Mucosa of rectum (tissue), 2 donors: ENCODE data around the gene AP2A2.

Experiments
- H3K27ac ChIP-seq, 2 donors: one replicate each; pipeline ENCODE4 v1.7.0; 2013; ENCODE audit warnings: inconsistent platforms in 2 of 2, low read depth in 2 of 2, low read length in 2 of 2
- H3K27me3 ChIP-seq, 2 donors: one replicate each; pipeline ENCODE4 v1.7.0; 2013; ENCODE audit warnings: low read length in 2 of 2; ENCODE audit not compliant: control insufficient read depth in 2 of 2, insufficient read depth in 2 of 2
- H3K36me3 ChIP-seq, 2 donors: one replicate each; pipeline ENCODE4 v1.7.0; 2013; ENCODE audit warnings: low read length in 2 of 2; ENCODE audit not compliant: control insufficient read depth in 2 of 2, insufficient read depth in 2 of 2
- H3K4me1 ChIP-seq, 2 donors: one replicate each; pipeline ENCODE4 v1.7.0; 2013; ENCODE audit warnings: low read length in 2 of 2, mild to moderate bottlenecking in 1 of 2; ENCODE audit not compliant: control insufficient read depth in 2 of 2, insufficient read depth in 2 of 2
- H3K4me3 ChIP-seq, 2 donors: one replicate each; pipeline ENCODE4 v1.7.0; 2013; ENCODE audit warnings: low read length in 2 of 2
- H3K9ac ChIP-seq, 2 donors: one replicate each; pipeline ENCODE4 v1.7.0; 2013; ENCODE audit warnings: low read length in 2 of 2, low read depth in 1 of 2, mild to moderate bottlenecking in 1 of 2
- H3K9me3 ChIP-seq, 2 donors: one replicate each; pipeline ENCODE4 v1.7.0; 2013; ENCODE audit warnings: low read length in 2 of 2; ENCODE audit not compliant: control insufficient read depth in 2 of 2
- donor health status: healthy.
- donor health status: Normal muscosa, but diverticular disease.

The AP2A2 gene

GRCh38 chr11:1019321-1019910 is 93.7 kb downstream of the AP2A2 start:
- Histone ChIP-seq H3K36me3 (no peaks in the 10 kb centered on the region), H3K4me1 (no peaks in the 10 kb centered on the region), H3K27me3 (no peaks in the 10 kb centered on the region), H3K27ac (no peak overlapping the region), H3K9me3 (no peaks in the 10 kb centered on the region), H3K9ac (no peak overlapping the region), H3K4me3 (no peak overlapping the region)

- no peak overlapping the region for H3K9ac ChIP-seq
- H3K36me3 ChIP-seq = no peaks in the 10 kb centered on the region
- no peak overlapping the region for H3K27ac ChIP-seq
- H3K4me3 ChIP-seq = no peak overlapping the region
- H3K4me1 ChIP-seq = no peaks in the 10 kb centered on the region
- no peaks in the 10 kb centered on the region for H3K27me3 ChIP-seq
- no peaks in the 10 kb centered on the region for H3K9me3 ChIP-seq
Measured at GRCh38 chr11:1020211-1020905, 94.7 kb downstream of the AP2A2 start.

- no peak overlapping the region for H3K9ac ChIP-seq
- H3K9me3 ChIP-seq = no peaks in the 10 kb centered on the region
- no peaks in the 10 kb centered on the region for H3K27me3 ChIP-seq
- H3K4me1 ChIP-seq = no peaks in the 10 kb centered on the region
- H3K4me3 ChIP-seq = no peak overlapping the region
- H3K36me3 ChIP-seq = no peaks in the 10 kb centered on the region
- no peak overlapping the region for H3K27ac ChIP-seq
Measured at GRCh38 chr11:1022411-1022810, 96.7 kb downstream of the AP2A2 start.

- Histone ChIP-seq H3K9ac (no peak overlapping the region), H3K27me3 (no peaks in the 10 kb centered on the region), H3K4me1 (no peaks in the 10 kb centered on the region), H3K4me3 (no peak overlapping the region), H3K36me3 (no peaks in the 10 kb centered on the region), H3K9me3 (no peaks in the 10 kb centered on the region), H3K27ac (no peak overlapping the region)
Measured at GRCh38 chr11:1022908-1023810, 97.5 kb downstream of the AP2A2 start.

GRCh38 chr11:1023811-1024596 is 98.3 kb downstream of the AP2A2 start:
- H3K36me3 ChIP-seq = no peaks in the 10 kb centered on the region
- H3K4me3 ChIP-seq = no peak overlapping the region
- H3K9me3 ChIP-seq = no peaks in the 10 kb centered on the region
- no peaks in the 10 kb centered on the region for H3K27me3 ChIP-seq
- H3K27ac ChIP-seq = no peak overlapping the region
- H3K9ac ChIP-seq = no peak overlapping the region
- H3K4me1 ChIP-seq = no peaks in the 10 kb centered on the region

GRCh38 chr11:1024597-1025409 is 99.1 kb downstream of the AP2A2 start:
- Histone ChIP-seq H3K4me1 (no peaks in the 10 kb centered on the region), H3K9me3 (no peaks in the 10 kb centered on the region), H3K9ac (no peak overlapping the region), H3K36me3 (no peaks in the 10 kb centered on the region), H3K27ac (no peak overlapping the region), H3K4me3 (no peak overlapping the region), H3K27me3 (no peaks in the 10 kb centered on the region)

- Histone ChIP-seq H3K27ac (no peak overlapping the region), H3K4me1 (no peaks in the 10 kb centered on the region), H3K36me3 (no peaks in the 10 kb centered on the region), H3K9ac (no peak overlapping the region), H3K9me3 (no peaks in the 10 kb centered on the region), H3K4me3 (no peak overlapping the region), H3K27me3 (no peaks in the 10 kb centered on the region)
Measured at GRCh38 chr11:1025410-1026162, 99.9 kb downstream of the AP2A2 start.

GRCh38 chr11:1026163-1026450 is 100.4 kb downstream of the AP2A2 start:
- Histone ChIP-seq H3K36me3 (no peaks in the 10 kb centered on the region), H3K4me1 (no peaks in the 10 kb centered on the region), H3K9ac (no peak overlapping the region), H3K4me3 (no peak overlapping the region), H3K9me3 (no peaks in the 10 kb centered on the region), H3K27ac (no peak overlapping the region), H3K27me3 (no peaks in the 10 kb centered on the region)
